HG02623 (cell line): ENCODE data around the gene MLXIP.
"Not testable (repeated sequence)": the region's sequence is repeated elsewhere in the genome, so short reads cannot be mapped to it uniquely, and the experiment has no call there.

Source experiments
- ATAC-seq: cut with Tn5 transposase; IDR thresholded peaks from one replicate; pipeline ENCODE4 v1.9.1; 2021; ENCODE audit warnings: moderate library complexity; ENCODE audit not compliant: unreplicated experiment

Gene MLXIP

DNA sequence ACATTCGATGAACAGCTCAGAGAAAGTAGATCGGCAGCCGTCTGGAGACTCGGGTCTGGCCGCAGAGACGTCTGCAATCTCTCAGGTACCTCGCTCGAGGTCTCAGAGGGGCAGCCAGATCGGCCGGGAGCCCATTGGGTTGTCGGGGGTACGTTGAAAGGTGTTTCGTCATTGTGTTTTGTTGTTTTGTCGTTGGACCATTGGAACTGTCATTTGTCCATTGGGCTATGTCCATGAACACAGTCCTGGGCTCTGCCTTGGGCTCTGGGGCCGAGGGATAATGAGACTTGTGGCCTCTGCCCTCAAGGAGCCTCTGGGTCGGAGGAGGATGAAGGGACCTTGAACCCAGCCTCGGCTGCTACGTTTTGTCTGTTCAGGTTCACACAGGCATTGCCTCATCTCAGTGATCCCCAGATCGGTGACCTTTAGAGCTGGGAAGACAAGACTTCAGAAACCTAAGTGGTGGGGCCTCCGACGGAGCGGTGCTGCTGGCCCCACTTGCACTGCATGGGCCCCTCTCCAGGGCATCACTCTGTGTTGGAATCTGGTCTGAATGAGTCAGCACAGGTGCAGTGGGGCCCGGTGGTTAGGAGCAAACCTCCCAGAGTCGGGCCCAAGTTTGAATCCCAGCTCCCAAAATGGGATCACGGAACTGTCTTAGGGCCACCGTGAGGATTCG is 23.6 kb upstream of the MLXIP start:
- no peak for ATAC-seq

DNA sequence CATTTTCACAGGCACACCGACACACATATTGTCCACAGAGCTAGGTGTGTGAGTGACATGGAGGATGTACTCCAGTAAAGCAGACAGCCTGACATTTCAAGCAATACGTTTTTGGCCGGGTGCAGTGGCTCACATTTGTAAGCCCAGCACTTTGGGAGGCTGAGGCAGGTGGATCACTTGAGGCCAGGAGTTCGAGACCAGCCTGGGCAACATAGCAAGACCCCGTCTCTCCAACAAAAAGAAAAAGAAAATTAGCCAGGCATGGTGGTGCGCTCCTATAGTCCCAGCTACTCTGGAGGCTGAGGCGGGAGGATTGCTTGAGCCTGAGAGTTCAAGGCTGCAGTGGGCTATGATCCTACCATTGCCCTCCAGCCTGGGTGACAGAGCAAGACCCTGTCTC is 22.1 kb upstream of the MLXIP start:
- not testable (repeated sequence) for ATAC-seq

DNA sequence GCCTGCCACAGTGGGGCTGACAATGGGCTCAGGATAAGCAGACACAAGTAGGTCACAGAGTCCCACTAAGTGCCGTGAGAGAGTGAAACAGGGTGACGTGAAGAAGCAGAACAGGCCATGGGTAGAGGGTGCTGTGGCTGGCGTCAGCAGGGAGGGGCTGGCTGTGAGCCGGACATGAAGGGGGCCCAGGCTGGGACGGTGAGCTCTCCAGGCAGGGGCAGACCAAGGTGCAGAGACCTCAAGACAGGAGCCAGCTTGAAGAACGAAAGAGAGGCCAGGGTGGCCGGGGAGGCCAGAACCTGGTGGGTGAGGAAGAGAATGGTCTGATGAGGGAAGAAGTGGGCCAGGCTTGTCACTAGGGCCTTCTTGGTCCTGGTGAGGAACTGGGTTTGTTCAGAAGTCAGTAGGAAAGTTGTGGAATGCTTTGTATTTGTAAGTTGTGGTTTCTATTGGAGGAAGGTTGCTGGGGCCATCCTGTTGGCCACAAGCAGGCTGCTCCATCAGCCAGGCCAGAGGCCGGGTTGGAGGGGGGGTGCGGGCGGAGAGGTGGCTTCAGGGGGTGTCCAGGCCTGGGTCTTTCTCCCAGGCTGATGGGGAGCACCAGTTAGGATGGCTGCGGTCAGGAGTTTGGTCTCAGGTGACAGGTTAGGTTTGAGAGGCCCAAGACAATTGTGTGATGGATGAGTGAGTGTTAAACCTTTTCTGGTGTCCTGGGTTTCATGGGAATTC is 21.4 kb upstream of the MLXIP start:
- ATAC-seq: no peak

DNA sequence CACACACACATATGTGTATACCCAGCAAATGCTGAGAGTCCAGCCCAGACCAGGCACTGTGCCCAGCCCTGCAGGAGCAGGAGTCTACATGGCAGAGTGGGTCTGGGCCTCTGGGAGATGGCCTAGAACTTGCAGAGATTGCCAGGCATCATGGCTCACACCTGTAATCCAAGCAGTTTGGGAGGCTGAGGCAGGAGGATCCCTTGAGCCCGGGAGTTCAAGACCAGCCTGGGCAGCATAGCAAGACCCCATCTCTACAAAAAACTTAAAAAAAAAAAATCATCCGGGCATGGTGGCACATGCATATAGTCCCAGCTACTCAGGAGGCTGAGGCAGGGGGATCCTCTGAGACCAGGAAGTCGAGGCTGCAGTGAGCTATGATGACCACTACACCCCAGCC is 20.8 kb upstream of the MLXIP start:
- no peak for ATAC-seq

DNA sequence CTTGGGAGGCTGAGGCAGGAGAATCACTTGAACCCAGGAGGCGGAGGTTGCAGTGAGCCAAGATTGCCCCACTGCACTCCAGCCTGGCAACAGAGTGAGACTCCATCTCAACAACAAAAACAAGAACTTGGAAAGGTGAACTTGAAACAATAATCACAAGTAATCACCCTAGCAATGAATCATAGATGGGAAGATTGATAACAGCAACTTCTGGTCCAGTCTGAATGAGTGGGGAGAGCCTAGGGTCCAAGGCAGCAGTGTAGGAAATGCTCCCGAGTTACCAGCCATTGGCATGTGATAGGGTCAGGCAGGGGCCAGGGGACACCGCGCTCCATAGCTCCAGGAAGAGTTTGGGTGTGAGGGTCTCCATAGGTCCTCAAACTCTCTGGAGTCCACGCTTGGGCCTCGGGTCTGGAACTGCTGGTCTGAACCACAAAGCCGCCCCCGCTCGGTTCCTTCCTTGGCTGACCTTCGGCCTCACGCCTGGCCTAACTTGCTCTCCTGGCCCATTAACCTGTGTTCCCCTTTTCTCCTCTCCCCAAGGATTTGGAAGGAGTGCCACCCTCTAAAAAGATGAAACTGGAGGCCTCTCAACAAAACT is 19.9 kb upstream of the MLXIP start:
- no peak for ATAC-seq

DNA sequence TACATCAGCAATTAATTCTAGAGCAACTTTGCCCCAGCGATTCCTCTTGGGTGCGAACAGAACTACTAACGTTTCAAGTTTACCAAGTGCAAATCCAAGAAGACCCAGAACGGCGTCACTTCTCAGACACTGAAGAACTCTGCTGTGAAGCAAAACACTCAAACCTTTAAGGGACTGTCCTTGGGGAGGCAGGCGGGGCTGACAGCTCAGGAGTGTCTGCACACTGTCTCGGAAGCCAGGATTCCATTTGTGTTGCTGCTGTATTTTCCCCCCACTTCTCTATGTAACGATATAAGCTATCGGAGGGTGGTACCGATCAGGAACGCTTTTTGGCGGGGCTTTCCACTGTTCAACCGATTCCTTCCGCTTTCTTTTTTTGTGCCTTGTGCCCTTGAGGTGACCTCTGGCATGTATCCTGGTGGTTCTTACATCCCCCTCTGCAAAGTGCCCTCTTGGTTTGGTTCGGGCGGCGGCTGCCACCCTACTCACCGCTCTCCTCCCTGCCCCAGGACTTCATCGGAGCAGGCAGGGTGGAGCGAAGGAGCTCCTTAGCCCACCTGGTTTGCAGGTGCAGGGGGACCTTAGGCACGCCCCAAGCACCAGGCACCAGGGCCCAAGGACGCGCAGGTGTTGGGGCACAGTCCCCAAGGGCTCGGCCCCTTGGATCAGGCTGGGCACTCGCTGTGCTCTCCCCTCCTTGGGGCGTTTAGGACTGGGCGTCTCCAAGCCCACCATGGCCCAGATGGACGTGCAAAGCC is 19.2 kb upstream of the MLXIP start:
- no peak for ATAC-seq

DNA sequence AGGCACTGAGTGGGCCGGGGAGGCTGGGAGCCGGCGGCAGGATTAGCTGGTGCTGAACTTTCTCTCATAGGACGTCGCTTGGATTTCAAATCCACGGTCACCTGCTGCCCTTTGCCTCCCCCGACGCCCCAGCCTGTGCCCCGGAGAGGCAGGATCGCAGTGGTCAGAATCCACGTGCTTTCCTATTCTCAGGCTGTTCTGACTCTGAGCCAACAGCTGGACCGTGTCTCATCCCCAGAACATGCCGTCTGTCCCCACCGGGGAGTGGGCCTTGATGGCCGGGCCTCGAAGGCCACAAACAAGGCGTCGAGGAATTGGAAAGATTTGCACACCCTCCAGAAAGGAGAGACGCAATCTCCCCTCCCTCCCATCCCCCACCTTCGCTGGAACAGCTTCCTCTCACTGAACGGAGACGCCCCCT is 18.5 kb upstream of the MLXIP start:
- ATAC-seq: no peak

DNA sequence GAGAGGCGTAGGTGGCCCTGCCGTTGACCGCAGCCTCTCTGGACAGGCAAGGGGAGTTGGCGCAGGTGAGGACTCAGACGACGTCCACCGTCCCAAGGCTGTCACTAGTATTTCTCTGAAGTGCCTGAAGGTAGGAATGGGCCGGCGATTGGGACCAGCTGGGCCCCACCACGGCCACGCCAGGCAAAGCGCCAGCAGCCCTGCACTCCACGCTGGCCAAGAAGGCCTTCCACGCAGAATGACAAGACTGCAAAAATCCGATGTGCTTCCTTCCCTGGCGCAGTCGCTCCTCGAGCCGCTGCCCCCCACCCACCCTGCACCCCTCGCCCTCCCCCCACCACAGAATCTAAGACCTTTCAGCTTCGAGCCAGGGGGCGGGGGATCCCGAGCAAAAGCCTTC is 17.3 kb upstream of the MLXIP start:
- no peak for ATAC-seq

DNA sequence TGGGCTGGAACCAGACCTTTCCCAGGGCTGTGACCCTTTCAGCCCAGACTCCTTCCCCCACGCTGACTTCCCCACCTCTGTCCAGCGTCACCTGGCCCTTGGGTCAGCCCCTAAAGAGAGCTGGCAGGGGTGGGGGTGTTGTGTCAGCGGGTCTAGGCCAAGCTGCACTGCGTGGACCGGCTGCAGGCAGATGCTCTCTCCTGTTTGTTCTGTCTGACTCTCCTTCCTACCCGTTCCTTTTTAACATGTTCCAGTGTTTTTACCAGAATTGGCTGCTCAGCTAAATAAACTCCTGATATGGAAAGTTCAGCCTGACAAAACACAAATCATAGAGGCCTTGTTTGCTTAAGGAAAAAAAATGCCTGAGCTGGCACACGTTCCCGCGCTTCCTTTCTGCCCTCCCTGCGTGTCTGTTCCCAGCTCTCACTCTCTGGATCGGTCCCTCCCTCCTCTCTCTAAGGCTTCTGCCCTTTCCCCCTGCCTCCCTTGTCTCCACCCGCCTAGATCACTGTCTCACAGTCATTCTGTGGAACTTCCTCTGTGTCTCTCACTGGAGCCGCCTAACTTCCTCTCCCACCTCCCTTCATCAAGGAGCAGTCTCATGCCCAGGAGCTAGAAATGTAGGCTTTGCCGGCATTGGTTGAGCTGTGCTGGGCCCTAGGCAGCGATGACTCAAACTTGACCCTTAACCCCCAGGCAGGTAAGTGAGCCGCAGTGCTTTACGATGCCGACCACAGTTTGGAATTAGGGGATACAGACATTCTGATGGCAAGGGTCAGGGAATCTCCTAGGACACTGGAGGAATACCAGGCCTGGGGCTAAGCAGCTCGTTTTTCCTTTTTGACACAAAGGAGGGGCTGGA is 15.5 kb upstream of the MLXIP start:
- no peak for ATAC-seq

DNA sequence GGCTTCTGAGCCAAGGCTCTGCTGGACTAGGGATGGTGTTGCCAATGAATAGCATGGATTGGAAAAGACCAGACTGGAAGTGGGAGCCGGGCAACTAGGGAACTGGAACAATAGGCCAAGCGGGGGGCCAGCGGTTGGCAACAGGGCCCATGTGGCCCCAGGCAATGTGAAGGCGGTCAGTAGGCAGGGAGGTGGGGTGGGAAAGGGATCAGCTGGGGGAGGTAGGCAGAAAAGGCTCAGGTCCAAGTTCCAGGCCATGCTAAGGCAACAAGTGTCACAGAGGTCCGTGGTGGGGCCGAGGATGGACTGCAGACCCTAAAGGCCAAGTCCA is 14.9 kb upstream of the MLXIP start:
- ATAC-seq: no peak

DNA sequence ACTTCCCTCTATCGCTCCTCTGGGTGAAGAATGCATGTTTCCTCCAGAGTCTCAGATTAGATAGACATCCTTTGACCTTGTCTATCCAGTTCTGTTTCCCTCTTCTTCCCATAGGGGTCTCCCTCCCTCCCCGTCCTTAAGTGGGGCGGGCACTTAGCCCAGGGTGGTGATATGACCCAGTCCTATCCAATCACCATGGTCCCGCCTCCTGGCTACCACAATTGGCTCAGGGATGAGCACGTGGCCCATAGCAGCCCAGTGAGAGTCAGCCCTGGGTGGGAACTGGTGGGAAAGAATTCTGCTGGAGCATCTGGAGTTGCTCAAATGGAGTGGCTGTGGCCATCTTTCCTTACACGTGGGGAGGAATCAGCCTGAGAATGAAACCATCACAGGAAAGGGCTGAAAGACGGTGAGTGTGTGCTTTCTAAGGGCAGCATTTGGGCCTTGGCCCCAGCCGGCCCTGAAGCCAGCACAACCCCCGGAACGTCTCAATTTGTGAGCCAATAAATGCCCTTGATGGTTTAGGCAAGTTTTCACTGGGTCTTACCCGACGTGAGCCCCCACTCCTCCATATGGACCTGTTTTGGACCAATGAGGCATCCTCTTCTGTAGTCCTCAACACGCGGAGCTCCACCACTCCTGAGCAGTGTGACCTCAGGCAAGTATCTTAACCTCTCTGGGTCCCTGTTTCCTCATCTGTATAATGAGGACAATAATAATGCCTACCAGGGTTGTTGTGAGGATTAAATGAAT is 14.4 kb upstream of the MLXIP start:
- no peak for ATAC-seq

DNA sequence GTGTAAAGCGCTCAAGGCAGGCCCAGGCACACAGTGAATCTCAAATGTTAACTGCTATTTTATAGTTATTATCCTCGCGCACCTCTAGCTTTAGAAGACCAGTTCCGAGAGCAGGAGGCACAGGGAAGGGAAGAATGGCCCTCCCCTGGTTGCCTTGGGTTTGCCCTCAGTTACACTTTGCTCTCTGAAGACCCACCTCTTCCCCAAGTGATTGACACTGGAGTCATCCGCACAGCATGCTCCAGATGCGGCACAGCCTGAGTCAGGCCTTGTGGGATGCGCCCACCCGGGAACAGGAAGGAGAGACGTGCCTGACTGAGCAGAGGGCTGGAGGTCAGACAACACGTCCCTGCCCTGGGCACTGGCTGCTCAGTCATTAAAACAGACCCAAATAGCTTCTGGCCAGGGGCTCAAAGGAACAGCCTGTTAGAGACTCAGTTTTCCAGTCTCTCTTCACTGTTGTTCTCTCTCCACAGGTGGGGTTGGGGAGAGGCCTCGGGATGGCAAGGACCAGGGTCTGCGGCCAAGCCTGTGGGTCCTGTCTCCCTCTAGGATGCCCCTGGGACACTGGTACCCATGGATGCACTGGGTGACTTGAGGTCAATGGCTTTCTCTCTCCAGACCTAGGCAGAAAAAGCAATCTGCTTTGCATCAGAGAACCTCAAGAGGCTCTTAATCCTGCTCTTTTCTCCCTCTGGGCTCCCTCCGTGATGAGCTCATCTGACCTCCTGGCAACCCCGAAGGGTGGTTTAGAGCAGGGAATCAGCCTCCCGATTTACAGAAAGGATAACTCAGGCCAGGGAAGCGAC is 13.6 kb upstream of the MLXIP start:
- ATAC-seq: no peak

DNA sequence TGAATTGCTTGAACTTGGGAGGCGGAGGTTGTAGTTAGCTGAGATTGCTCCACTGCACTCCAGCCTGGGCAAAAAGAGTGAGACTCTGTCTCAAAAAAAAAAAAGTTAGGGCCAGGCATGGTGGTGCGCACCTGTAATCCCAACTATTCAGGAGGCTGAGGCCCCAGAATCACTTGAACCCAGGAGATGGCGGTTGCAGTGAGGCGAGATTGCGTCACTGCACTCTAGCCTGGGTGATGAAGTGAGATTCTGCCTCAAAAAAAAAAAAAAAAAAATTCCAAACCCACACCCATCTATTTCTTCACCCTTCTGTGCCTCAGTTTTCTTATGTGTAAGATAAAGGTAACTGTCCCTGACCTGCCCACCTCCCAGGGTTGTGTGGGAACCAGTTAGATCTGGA is 11.0 kb upstream of the MLXIP start:
- ATAC-seq: no peak

DNA sequence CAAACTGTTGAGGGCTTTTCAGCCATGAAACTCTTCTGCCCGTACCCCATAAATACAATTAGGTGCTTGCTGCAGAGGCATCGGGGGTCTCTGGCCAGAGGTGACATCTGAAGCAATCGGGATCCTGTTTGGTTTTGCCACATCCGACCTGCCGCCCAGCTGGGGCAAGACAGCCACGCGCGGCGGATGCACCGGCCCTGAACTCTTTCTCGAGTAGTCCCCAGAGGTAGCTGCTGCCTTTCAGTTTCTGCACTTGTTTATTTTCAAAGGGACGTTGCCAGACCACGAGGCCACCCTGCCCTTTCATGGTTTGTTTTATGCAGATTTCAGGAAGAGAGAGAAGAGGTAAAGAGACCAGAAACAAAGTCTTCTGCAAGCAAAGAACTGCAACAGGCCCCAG is 10.6 kb upstream of the MLXIP start:
- peak; percentile 85 for ATAC-seq

DNA sequence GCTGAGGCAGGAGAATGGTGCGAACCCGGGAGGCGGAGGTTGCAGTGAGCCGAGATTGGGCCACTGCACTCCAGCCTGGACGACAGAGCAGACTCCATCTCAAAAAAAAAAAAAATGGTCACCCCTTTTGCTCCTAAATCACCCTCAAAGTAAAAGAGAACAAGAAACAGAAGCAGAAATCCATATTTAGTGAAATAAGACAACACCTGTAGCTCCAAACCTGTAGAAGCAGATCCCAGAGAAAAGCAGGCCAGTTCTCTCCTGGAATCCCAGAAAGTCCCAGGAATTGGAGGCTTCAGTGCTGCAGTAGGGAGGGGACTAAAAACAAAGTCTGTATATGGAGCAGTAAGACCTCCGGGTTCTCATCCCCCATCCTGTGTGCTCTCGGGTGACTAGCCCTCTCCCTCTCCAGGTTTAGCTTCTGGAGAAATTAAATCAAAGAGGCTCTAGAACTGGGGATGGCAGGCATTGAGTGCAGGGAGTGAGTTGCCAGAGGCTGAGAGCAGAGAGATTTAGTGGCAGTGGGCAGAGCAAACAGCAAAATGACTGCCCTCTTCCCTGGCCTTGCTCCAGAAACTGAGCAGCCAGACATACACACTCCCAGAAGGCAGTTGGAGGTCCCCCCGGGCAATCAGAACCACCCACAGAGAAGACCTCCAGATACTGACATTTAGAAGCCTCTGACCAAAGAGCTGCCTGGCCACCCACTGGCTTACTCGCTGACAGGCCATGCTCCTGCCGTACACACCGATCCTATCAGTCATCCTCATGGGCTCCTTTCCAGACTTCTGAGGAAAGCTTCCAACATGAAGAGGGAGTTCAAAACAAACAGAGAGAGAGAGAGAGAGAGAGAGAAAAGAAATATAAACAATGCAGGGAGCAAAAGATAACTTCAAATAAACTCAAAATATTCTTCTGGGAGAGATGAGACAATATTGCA is 6.3 kb upstream of the MLXIP start:
- no peak for ATAC-seq

DNA sequence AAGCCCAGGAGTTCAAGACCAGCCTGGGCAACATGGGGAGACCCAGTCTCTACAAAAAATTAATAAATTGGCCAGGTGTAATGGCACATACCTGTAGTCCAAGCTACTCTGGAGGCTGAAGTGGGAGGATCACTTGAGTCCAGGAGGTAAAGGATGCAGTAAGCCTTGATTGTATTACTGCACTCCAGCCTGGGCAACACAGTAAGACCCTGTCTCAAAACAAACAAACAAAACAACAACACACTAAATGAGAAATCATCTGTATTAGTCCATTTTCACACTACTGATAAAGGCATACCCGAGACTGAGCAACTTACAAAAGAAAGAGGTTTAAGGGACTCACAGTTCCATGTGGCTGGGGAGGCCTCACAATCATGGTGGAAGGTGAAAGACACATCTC is 4.7 kb upstream of the MLXIP start:
- ATAC-seq: no peak

DNA sequence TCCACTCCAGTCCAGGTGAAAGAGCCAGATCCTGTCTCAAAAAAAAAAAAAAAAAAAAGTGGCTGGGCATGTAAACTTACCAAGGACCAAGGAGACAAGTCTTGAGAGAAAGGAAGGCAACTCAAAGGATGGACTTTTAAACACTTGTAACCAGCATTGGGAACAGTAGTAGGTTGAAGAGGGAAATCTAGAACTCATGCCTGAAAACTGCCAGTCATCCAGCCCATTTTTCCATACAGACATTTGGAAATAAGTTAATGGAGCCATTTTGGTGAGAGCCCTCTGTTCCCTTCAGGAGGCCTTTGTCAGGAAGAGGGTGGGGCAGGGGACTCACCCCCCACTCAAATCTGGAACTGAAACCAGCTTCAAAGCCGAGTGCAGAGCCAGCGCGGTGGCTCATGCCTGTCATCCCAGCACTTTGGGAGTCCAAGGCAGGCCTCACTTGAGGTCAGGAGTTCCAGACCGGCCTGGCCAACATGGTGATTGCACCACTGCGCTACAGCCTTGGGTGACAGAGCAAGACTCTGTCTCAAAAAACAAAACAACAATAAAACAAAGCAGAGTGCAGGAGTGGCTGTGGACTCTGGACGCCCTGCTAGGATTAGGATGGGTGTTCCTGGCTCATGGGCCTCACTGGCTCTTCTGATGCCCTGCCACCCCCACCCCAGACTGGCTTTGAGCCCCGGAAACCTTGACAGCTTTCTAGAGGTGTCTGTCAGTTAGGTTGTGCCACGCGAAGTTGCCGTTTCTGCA is 1.6 kb upstream of the MLXIP start:
- ATAC-seq: no peak
